Fibroblast of the aortic adventitia (primary cell): ENCODE measurements around the gene ZC3H12C. TPM values are rescaled to one million over a fixed set of nuclear protein-coding genes. Genes with fewer than 3 reads are reported as not detected.
A peak's percentile ranks its signal among the peaks of the same experiment; 100 is the strongest.

Experiments
- DNase-seq: peaks from one replicate; pipeline ENCODE4 v3.0.0-alpha.2; 2010; ENCODE audit warnings: low read depth
- H3K4me3 ChIP-seq: 2 replicates; pipeline ENCODE4 v1.5.1; 2011; ENCODE audit warnings: low read depth, mild to moderate bottlenecking, control low read depth, low read length, moderate library complexity
- CTCF ChIP-seq: IDR thresholded peaks from 2 replicates; pipeline ENCODE4 v1.5.1; 2011; ENCODE audit warnings: mild to moderate bottlenecking, low read length, control low read depth, inconsistent platforms; ENCODE audit not compliant: insufficient read depth
- total RNA-seq: library from RNA; depleted of rRNA; stranded (reverse); fragments of >200 nt; gene quantifications from 2 replicates; pipeline ENCODE4 v1.2.3, GENCODE V29; 2012; ENCODE audit warnings: low replicate concordance

Gene ZC3H12C
- total RNA-seq, 1 donor = 17.4 TPM

GRCh38 chr11:110070176-110070575, 23.0 kb upstream of the ZC3H12C start:
- DNase-seq = peak; percentile 25
- no peak overlapping the region for H3K4me3 ChIP-seq
- no peak for TF ChIP-seq CTCF

GRCh38 chr11:110071197-110071596, 22.0 kb upstream of the ZC3H12C start:
- H3K4me3 ChIP-seq = no peak overlapping the region
- DNase-seq = no peak
- TF ChIP-seq CTCF = no peak

- no peak for TF ChIP-seq CTCF
- H3K4me3 ChIP-seq = no peak overlapping the region
- no peak for DNase-seq
Observed at GRCh38 chr11:110072930-110073329, 20.3 kb upstream of the ZC3H12C start.

DNA sequence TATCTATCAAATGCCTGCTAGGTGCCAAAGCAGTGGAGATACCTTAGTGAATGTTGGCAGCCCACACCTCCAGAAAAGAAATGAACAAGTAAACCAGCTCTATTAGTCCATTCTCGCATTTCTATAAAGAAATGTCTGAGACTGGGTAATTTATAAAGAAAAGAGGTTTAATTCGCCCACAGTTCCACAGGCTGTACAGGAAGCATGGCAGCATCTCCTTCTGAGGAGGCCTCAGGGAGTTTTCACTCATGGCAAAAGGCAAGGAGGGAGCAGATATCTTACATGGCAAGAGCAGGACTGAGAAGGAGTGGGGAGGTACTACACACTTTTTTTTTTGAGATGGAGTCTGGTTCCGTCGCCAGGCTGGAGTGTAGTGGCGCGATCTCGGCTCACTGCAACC, 18.7 kb upstream of the ZC3H12C start:
- H3K4me3 ChIP-seq = no peak overlapping the region
- TF ChIP-seq CTCF = no peak
- DNase-seq = no peak

DNA sequence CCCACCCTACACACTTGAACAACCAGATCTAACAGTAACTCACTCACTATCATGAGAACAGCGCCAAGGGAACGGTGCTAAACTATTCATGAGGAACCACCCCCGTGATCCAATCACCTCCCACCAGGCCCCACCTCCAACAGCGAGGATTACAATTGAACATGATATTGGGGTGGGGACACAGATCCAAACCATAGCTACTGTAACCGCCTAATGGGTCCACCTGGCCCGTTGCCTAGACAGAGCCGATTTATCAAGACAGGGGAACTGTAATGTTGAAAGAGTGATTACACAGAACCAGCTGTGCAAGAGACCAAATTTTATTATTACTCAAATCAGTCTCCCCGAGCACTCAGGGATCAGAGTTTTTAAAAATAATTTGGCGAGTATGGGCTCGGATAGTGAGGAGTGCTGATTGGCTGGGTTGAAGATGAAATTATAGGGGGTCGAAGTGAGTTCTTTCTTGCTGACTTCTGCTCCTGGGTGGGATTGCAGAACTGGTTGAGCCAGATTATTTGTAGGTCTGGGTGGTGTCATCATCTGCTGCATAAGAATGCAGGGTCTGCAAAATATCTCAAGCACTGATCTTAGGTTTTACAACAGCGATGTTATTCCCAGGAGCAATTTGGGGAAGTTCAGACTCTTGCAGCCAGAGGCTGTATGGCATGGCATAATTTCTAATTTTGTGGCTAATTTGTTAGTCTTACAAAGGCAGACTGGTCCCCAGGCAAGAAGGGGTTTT, 17.9 kb upstream of the ZC3H12C start:
- no peak overlapping the region for H3K4me3 ChIP-seq
- peak; percentile 39 for DNase-seq
- TF ChIP-seq CTCF = no peak

DNA sequence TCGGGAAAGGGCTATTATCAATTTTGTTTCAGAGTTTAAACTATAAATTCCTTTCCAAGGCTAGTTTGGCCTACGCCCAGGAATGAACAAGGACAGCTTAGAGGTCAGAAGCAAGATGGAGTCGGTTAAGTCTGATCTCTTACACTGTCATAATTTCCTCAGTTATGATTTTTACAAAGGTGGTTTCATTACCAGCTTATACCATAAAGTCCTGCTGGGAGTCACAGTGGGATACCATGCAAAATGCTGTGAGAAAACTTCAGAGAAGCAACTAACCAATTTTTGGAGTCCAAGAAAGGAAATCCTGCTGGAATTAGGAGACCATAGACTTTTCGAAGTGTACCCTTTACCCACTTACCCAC, 17.4 kb upstream of the ZC3H12C start:
- TF ChIP-seq CTCF = no peak
- H3K4me3 ChIP-seq = no peak overlapping the region
- DNase-seq = no peak
